ENCODE data around the gene RRP9.

- no peak for TF ChIP-seq RAD21 (IDR thresholded peaks at IDR 0.05; ENCODE audit: low read depth)
- TF ChIP-seq YY1 (IDR thresholded peaks at IDR 0.05; ENCODE audit: low read depth), result no peak
- TF ChIP-seq EGR1 (IDR thresholded peaks at IDR 0.05), result no peak
- TF ChIP-seq, protein P1, sequence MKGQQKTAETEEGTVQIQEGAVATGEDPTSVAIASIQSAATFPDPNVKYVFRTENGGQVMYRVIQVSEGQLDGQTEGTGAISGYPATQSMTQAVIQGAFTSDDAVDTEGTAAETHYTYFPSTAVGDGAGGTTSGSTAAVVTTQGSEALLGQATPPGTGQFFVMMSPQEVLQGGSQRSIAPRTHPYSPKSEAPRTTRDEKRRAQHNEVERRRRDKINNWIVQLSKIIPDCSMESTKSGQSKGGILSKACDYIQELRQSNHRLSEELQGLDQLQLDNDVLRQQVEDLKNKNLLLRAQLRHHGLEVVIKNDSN (IDR thresholded peaks at IDR 0.05), result peak; percentile 92
- no peak for TF ChIP-seq EP300 (IDR thresholded peaks at IDR 0.05; ENCODE audit: borderline replicate concordance)
- TF ChIP-seq TAF1 (IDR thresholded peaks at IDR 0.05; ENCODE audit: low read depth), result no peak; the same call in 1 of the 2 replicates
- TF ChIP-seq TEAD4 (IDR thresholded peaks at IDR 0.05), result peak; percentile 59; the same call in 1 of the 2 replicates
- TF ChIP-seq REST (IDR thresholded peaks at IDR 0.05; ENCODE audit: low read depth), result no peak
- TF ChIP-seq ZBTB7A (IDR thresholded peaks at IDR 0.05; ENCODE audit: low read depth), result peak; percentile 58; the same call in 1 of the 2 replicates
- TF ChIP-seq, protein P2, sequence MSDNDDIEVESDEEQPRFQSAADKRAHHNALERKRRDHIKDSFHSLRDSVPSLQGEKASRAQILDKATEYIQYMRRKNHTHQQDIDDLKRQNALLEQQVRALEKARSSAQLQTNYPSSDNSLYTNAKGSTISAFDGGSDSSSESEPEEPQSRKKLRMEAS (IDR thresholded peaks at IDR 0.05), result peak; percentile 95
- no peak for TF ChIP-seq FOXM1 (IDR thresholded peaks at IDR 0.05; ENCODE audit: borderline replicate concordance, low read depth)
- TF ChIP-seq TCF12 (IDR thresholded peaks at IDR 0.05; ENCODE audit: low read depth), result no peak; the same call in 1 of the 2 replicates
- TF ChIP-seq NFIC (IDR thresholded peaks at IDR 0.05), result 0 out of 2 replicates have a peak, but pooled peaks have one; percentile 14
Observed at GRCh38 chr3:51982838-51983577, 41.3 kb upstream of the RRP9 start, which contains the start of gene ACY1.
